ENCODE data around the gene MCEMP1. TPM values are rescaled to one million over a fixed set of nuclear protein-coding genes. Genes with fewer than 3 reads are reported as not detected.

MCEMP1 gene
- total and polyA plus RNA-seq, 2 experiments from 2014 or later = not detected

- Histone ChIP-seq H3K79me2 (no peaks in the 10 kb centered on the region), H2AFZ (no peak within 1 kb of the TSS), H3K4me1 (ENCODE audit: insufficient read depth) (no peaks in the 10 kb centered on the region), H3K9me2 (replicated peaks; ENCODE audit: insufficient read depth) (no peaks in the 10 kb centered on the region), H3K27me3 (peaks cover 6% of the 10 kb centered on the region), H3K4me3 (no peak within 1 kb of the TSS), H3K27ac (no peak within 1 kb of the TSS), H3K36me3 (replicated peaks; ENCODE audit: insufficient read depth, low read depth) (no peaks in the 10 kb centered on the region), H3K4me2 (no peak within 1 kb of the TSS), H4K20me1 (ENCODE audit: insufficient read depth, poor library complexity, severe bottlenecking) (no peaks in the 10 kb centered on the region), H3K9me3 (ENCODE audit: low read depth) (no peaks in the 10 kb centered on the region)
- no peak for DNase-seq (ENCODE audit: low spot score)
- no peak for TF ChIP-seq CTCF (IDR thresholded peaks at IDR 0.05; ENCODE audit: poor library complexity)
- no peak for TF ChIP-seq EZH2 (IDR thresholded peaks at IDR 0.05; ENCODE audit: borderline replicate concordance)
- TF ChIP-seq EZH2phosphoT487 (IDR thresholded peaks at IDR 0.05; ENCODE audit: low read depth, severe bottlenecking, unreplicated experiment) = no peak
- WGBS (ENCODE audit: low lambda C conversion rate, missing lambda C conversion rate) = 68% methylated on average over 18 of the region's 20 CpGs
Observed at GRCh38 chr19:7701654-7702457, 25.0 kb downstream of the MCEMP1 start, which contains the start of gene FCER2. FCER2 (minus strand) TSS chr19:7702131; CDS start chr19:7699760, 2,371 bp downstream.

- H3K9me3 ChIP-seq (ENCODE audit: low read depth) = no peaks in the 10 kb centered on the region
- no peaks in the 10 kb centered on the region for H3K4me1 ChIP-seq (ENCODE audit: insufficient read depth)
- H4K20me1 ChIP-seq (ENCODE audit: insufficient read depth, poor library complexity, severe bottlenecking) = no peaks in the 10 kb centered on the region
- H3K4me2 ChIP-seq = no peak overlapping the region
- H3K79me2 ChIP-seq = no peaks in the 10 kb centered on the region
- no peaks in the 10 kb centered on the region for H3K9me2 ChIP-seq (replicated peaks; ENCODE audit: insufficient read depth)
- no peak overlapping the region for H3K27ac ChIP-seq
- peaks cover 6% of the 10 kb centered on the region for H3K27me3 ChIP-seq
- no peak for DNase-seq (ENCODE audit: low spot score)
- H3K4me3 ChIP-seq = no peak overlapping the region
- TF ChIP-seq EZH2 (IDR thresholded peaks at IDR 0.05; ENCODE audit: borderline replicate concordance) (no peak), CTCF (IDR thresholded peaks at IDR 0.05; ENCODE audit: poor library complexity) (no peak), EZH2phosphoT487 (IDR thresholded peaks at IDR 0.05; ENCODE audit: low read depth, severe bottlenecking, unreplicated experiment) (no peak)
- no peaks in the 10 kb centered on the region for H3K36me3 ChIP-seq (replicated peaks; ENCODE audit: insufficient read depth, low read depth)
- no peak overlapping the region for H2AFZ ChIP-seq
- WGBS (ENCODE audit: low lambda C conversion rate, missing lambda C conversion rate) = 82% methylated on average over 8 of the region's 8 CpGs
Observed at GRCh38 chr19:7703332-7703731, 26.4 kb downstream of the MCEMP1 start.

GRCh38 chr19:7704280-7705060 lies 27.6 kb downstream of the MCEMP1 start:
- 85% methylated on average over 6 of the region's 6 CpGs for WGBS (ENCODE audit: low lambda C conversion rate, missing lambda C conversion rate)
- Histone ChIP-seq H3K79me2 (no peaks in the 10 kb centered on the region), H3K4me3 (no peak overlapping the region), H3K36me3 (replicated peaks; ENCODE audit: insufficient read depth, low read depth) (no peaks in the 10 kb centered on the region), H3K27me3 (peaks cover 4% of the 10 kb centered on the region), H4K20me1 (ENCODE audit: insufficient read depth, poor library complexity, severe bottlenecking) (no peaks in the 10 kb centered on the region), H3K4me1 (ENCODE audit: insufficient read depth) (no peaks in the 10 kb centered on the region), H3K4me2 (no peak overlapping the region), H3K9me3 (ENCODE audit: low read depth) (no peaks in the 10 kb centered on the region), H3K9me2 (replicated peaks; ENCODE audit: insufficient read depth) (no peaks in the 10 kb centered on the region), H2AFZ (no peak overlapping the region), H3K27ac (no peak overlapping the region)
- DNase-seq (ENCODE audit: low spot score) = no peak
- TF ChIP-seq CTCF (IDR thresholded peaks at IDR 0.05; ENCODE audit: poor library complexity) = no peak
- no peak for TF ChIP-seq EZH2phosphoT487 (IDR thresholded peaks at IDR 0.05; ENCODE audit: low read depth, severe bottlenecking, unreplicated experiment)
- no peak for TF ChIP-seq EZH2 (IDR thresholded peaks at IDR 0.05; ENCODE audit: borderline replicate concordance)
